HG03108 (cell line): ENCODE results near the gene CD180.
A peak's percentile ranks its signal among the peaks of the same experiment; 100 is the strongest.
"Not testable (repeated sequence)": the region's sequence is repeated elsewhere in the genome, so short reads cannot be mapped to it uniquely, and the experiment has no call there.

Source experiments
- ATAC-seq: cut with Tn5 transposase; IDR thresholded peaks from one replicate; pipeline ENCODE4 v1.9.1; 2021; ENCODE audit warnings: moderate library complexity; ENCODE audit not compliant: unreplicated experiment

The CD180 gene

GRCh38 chr5:67189931-67190330 is 6.7 kb downstream of the CD180 start:
- ATAC-seq = no peak

- no peak for ATAC-seq
These were observed 7.6 kb downstream of the CD180 start for GRCh38 chr5:67189079-67189354.

GRCh38 chr5:67188274-67189078 is 8.1 kb downstream of the CD180 start:
- no peak for ATAC-seq

- no peak for ATAC-seq
These were observed 9.4 kb downstream of the CD180 start for GRCh38 chr5:67187006-67187715.

- ATAC-seq = no peak
These were observed 12.7 kb downstream of the CD180 start for GRCh38 chr5:67183859-67184258.

GRCh38 chr5:67182301-67182790 is 14.3 kb downstream of the CD180 start:
- no peak for ATAC-seq

- no peak for ATAC-seq
These were observed 14.9 kb downstream of the CD180 start for GRCh38 chr5:67181648-67182221.

GRCh38 chr5:67179697-67180361 is 16.8 kb downstream of the CD180 start:
- no peak for ATAC-seq

GRCh38 chr5:67178966-67179365 is 17.6 kb downstream of the CD180 start:
- ATAC-seq = no peak

DNA sequence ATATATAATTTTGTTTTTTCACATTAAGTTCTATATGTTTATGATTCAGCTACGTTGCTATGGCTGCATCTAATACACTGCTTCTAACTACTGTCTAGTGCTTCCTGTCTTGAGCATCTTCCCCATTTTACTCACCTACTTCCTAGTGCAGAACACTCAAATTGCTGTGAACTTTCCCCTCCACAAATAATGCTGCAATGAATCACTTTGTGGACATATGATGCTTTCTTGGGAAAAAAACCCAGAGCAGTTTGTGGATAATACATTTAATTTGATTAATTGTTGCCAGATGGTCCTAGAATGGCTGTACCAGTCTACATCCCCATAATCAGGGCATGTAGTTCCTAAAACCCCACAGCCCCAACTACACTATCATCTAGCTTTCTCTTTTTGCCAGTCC is 18.5 kb downstream of the CD180 start:
- ATAC-seq = no peak

- no peak for ATAC-seq
These were observed 19.7 kb downstream of the CD180 start for GRCh38 chr5:67176936-67177335.

- ATAC-seq = no peak
These were observed 22.6 kb downstream of the CD180 start for GRCh38 chr5:67173959-67174358.

DNA sequence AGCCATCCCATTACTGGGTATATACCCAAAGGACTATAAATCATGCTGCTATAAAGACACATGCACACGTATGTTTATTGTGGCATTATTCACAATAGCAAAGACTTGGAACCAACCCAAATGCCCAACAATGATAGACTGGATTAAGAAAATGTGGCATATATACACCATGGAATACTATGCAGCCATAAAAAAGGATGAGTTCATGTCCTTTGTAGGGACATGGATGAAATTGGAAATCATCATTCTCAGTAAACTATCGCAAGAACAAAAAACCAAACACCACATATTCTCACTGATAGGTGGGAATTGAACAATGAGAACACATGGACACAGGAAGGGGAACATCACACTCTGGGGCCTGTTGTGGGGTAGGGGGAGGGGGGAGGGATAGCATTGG is 23.2 kb downstream of the CD180 start:
- ATAC-seq = not testable (repeated sequence)

DNA sequence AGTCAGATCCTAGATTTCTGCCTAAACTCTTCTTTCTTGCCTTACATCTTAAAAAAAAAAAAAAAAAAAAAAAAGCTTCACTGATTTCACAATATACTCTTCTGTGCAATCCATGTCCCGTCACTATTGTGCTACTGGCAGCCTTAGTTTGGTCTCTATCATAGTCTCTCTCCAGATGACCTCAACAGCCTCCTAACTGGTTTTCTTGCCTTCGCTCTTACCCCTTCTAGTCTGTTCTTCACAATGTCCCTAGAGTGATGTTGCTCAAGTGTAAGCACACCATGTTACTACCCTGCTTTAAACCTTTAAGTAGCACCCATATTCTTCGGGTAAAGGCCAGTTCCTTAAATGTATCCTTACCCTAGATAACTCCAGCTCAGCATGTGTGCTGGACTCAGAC is 25.8 kb downstream of the CD180 start:
- ATAC-seq = no peak

DNA sequence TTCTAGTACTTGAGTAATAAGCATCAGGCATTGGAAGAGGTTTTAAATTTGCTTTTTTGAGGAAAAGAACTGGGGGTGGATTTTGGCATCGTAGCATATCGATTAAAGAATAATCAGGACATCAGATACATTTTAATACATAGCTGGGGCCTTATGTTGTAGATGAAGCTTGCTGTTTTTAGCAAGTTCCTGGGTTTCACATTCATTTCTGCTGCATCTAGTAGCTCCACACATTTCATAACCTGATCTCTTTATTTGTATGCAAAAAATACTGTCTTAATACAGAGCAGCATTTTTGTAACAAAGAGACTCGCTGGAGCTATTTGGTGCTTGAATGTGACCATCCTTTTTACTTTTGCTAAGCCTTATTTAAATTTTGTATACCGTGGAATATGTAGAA is 28.5 kb downstream of the CD180 start:
- no peak for ATAC-seq

- ATAC-seq = peak; percentile 64
These were observed 29.9 kb downstream of the CD180 start for GRCh38 chr5:67166460-67167285.

DNA sequence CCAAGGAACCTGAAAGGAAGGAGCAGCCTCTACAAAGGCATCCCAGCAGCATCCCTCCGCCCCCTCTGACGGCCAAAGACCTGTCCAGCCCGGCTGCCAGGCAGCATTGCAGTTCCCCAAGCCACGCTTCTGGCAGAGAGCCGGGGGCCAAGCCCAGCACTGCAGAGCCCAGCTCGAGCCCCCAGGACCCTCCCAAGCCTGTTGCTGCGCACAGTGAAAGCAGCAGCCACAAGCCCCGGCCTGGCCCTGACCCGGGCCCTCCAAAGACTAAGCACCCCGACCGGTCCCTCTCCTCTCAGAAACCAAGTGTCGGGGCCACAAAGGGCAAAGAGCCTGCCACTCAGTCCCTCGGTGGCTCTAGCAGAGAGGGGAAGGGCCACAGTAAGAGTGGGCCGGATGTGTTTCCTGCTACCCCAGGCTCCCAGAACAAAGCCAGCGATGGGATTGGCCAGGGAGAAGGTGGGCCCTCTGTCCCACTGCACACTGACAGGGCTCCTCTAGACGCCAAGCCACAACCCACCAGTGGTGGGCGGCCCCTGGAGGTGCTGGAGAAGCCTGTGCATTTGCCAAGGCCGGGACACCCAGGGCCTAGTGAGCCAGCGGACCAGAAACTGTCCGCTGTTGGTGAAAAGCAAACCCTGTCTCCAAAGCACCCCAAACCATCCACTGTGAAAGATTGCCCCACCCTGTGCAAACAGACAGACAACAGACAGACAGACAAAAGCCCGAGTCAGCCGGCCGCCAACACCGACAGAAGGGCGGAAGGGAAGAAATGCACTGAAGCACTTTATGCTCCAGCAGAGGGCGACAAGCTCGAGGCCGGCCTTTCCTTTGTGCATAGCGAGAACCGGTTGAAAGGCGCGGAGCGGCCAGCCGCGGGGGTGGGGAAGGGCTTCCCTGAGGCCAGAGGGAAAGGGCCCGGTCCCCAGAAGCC is 30.8 kb downstream of the CD180 start:
- peak; percentile 75 for ATAC-seq

DNA sequence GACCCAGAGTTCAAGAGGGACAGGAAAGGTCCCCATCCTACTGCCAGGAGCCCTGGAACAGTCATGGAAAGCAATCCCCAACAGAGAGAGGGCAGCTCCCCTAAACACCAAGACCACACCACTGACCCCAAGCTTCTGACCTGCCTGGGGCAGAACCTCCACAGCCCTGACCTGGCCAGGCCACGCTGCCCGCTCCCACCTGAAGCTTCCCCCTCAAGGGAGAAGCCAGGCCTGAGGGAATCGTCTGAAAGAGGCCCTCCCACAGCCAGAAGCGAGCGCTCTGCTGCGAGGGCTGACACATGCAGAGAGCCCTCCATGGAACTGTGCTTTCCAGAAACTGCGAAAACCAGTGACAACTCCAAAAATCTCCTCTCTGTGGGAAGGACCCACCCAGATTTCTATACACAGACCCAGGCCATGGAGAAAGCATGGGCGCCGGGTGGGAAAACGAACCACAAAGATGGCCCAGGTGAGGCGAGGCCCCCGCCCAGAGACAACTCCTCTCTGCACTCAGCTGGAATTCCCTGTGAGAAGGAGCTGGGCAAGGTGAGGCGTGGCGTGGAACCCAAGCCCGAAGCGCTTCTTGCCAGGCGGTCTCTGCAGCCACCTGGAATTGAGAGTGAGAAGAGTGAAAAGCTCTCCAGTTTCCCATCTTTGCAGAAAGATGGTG is 31.6 kb downstream of the CD180 start:
- ATAC-seq = no peak
